GM10847 (cell line): ENCODE results near the gene ZDHHC19.

Experiments used
- POLR2A ChIP-seq: IDR thresholded peaks from 2 replicates; pipeline ENCODE4 v1.6.1; 2011; ENCODE audit not compliant: insufficient read length; ENCODE audit errors: extremely low read depth

The ZDHHC19 gene

GRCh38 chr3:196149831-196150301 is 61.3 kb downstream of the ZDHHC19 start:
- TF ChIP-seq POLR2A, result no peak

GRCh38 chr3:196149375-196149774 is 61.8 kb downstream of the ZDHHC19 start:
- TF ChIP-seq POLR2A, result no peak
